Effector CD8-positive, alpha-beta T cell (primary cell): ENCODE data around the gene HEATR1.
"Not testable (repeated sequence)": the region's sequence is repeated elsewhere in the genome, so short reads cannot be mapped to it uniquely, and the experiment has no call there.

Source experiments
- DNase-seq: peaks from one replicate; lab custom pipeline; 2025; lab: John Stamatoyannopoulos, UW

HEATR1 gene

GRCh38 chr1:236508593-236509027 is 95.7 kb downstream of the HEATR1 start:
- no peak for DNase-seq

DNA sequence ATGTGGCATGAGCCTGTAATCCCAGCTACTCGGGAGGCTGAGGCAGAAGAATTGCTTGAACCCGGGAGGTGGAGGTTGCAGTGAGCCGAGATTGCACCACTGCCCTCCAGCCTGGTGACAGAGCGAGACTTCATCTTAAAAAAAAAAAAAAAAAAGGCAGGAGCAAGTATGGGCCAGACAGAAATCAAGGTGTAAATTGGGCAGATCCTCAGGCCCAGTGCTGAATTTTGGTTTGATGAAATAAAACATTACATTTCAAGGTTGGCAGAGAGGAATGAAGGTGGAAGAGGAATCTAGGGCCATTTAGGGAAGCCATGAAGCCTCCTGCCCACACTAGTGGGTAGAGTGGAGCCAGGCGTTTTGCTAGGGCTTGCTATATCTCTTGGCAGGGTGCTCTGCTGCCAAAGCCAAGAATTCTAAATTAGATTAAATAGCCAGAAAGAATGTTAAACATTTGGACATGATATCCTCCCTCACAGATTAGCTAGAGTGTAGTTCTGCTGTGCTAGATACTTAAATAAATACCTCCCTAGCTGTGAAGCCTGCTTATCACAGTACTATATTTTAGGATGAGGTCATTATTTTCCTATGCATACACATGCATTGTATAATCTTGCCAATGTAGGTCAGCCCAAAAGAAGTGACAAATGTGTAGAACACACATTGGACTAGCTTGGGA is 97.2 kb downstream of the HEATR1 start:
- DNase-seq, result no peak

GRCh38 chr1:236504338-236504737 is 100.0 kb downstream of the HEATR1 start:
- not testable (repeated sequence) for DNase-seq

GRCh38 chr1:236502972-236503639 is 101.2 kb downstream of the HEATR1 start:
- no peak for DNase-seq

DNA sequence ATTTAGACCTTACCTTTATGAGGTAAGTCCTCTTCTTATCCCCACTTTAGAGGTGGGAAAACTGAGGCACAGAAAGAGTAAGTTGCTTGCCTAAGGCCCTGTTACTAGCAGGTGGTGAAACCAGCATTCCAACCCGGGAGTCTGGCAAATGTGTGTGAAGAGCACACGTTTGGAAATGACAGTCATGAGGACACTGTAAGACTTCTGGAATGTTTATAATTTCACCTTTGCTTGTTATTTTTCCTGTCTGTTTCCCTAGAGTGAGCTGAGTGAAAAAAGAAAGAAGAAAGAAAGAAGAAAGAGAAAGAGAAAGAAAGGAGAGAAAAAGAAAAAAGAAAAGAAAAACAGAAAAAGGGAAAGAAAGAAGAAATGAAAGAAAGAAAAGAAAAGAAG is 101.7 kb downstream of the HEATR1 start:
- DNase-seq, result no peak

GRCh38 chr1:236501093-236501492 is 103.2 kb downstream of the HEATR1 start:
- DNase-seq, result no peak
